ENCODE results near the gene FKBP1C. TPM values are rescaled to one million over a fixed set of nuclear protein-coding genes. Genes with fewer than 3 reads are reported as not detected.

The FKBP1C gene
- total RNA-seq, 2 experiments from 2014 or later, result 0.16 TPM; not detected in 1

GRCh38 chr6:63176181-63176580, 35.1 kb upstream of the FKBP1C start:
- TF ChIP-seq EZH2phosphoT487 (IDR thresholded peaks at IDR 0.05; ENCODE audit: borderline replicate concordance, low read depth, low read length), result no peak
- TF ChIP-seq, protein P1, sequence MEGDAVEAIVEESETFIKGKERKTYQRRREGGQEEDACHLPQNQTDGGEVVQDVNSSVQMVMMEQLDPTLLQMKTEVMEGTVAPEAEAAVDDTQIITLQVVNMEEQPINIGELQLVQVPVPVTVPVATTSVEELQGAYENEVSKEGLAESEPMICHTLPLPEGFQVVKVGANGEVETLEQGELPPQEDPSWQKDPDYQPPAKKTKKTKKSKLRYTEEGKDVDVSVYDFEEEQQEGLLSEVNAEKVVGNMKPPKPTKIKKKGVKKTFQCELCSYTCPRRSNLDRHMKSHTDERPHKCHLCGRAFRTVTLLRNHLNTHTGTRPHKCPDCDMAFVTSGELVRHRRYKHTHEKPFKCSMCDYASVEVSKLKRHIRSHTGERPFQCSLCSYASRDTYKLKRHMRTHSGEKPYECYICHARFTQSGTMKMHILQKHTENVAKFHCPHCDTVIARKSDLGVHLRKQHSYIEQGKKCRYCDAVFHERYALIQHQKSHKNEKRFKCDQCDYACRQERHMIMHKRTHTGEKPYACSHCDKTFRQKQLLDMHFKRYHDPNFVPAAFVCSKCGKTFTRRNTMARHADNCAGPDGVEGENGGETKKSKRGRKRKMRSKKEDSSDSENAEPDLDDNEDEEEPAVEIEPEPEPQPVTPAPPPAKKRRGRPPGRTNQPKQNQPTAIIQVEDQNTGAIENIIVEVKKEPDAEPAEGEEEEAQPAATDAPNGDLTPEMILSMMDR (conservative IDR thresholded peaks at IDR 0.05; ENCODE audit: low read length), result no peak
- BruUV-seq (replicated peaks), result no TSS peak
- Histone ChIP-seq H3K4me3 (ENCODE audit: low read depth, low read length, poor library complexity, severe bottlenecking) (no peak overlapping the region), H3K9me2 (ENCODE audit: insufficient read depth, low read length) (no peaks in the 10 kb centered on the region), H2AFZ (ENCODE audit: low read length) (no peak overlapping the region), H3K4me1 (ENCODE audit: insufficient read depth, low read length, poor library complexity, severe bottlenecking) (no peaks in the 10 kb centered on the region), H3K27ac (ENCODE audit: low read depth, low read length, poor library complexity, severe bottlenecking) (no peak overlapping the region), H3K4me2 (ENCODE audit: low read length) (no peak overlapping the region), H4K20me1 (ENCODE audit: insufficient read depth, low read length) (no peaks in the 10 kb centered on the region), H3K9me3 (ENCODE audit: low read length) (no peaks in the 10 kb centered on the region), H3K79me2 (ENCODE audit: insufficient read depth, low read depth, low read length) (no peaks in the 10 kb centered on the region), H3K36me3 (ENCODE audit: insufficient read depth, low read length) (no peaks in the 10 kb centered on the region)
- ChIA-PET POLR2A (interaction anchor here (1.1 kb wide), 1 partner anchor 166 kb away, joined by 4 read pairs; no protein-coding TSS in a partner anchor), CTCF (ENCODE audit: unreplicated experiment) (no interaction called here)
- intact Hi-C loops (cut with micrococcal nuclease; ENCODE audit: unreplicated experiment), result no loop called here
- DNase-seq (ENCODE audit: low spot score), result no peak

GRCh38 chr6:63180367-63180766, 30.9 kb upstream of the FKBP1C start:
- CTCF ChIA-PET (ENCODE audit: unreplicated experiment), result no interaction called here

GRCh38 chr6:63186970-63187369, 24.3 kb upstream of the FKBP1C start:
- no peaks in the 10 kb centered on the region for H3K79me2 ChIP-seq (ENCODE audit: insufficient read depth, low read depth, low read length)
- TF ChIP-seq, protein P1 (conservative IDR thresholded peaks at IDR 0.05; ENCODE audit: low read length), result no peak
- TF ChIP-seq EZH2phosphoT487 (IDR thresholded peaks at IDR 0.05; ENCODE audit: borderline replicate concordance, low read depth, low read length), result no peak
- no peak overlapping the region for H3K4me2 ChIP-seq (ENCODE audit: low read length)
- no peak overlapping the region for H3K4me3 ChIP-seq (ENCODE audit: low read depth, low read length, poor library complexity, severe bottlenecking)
- no peak for DNase-seq (ENCODE audit: low spot score)
- H3K27ac ChIP-seq (ENCODE audit: low read depth, low read length, poor library complexity, severe bottlenecking), result no peak overlapping the region
- POLR2A ChIA-PET, result no interaction called here
- no peaks in the 10 kb centered on the region for H3K9me2 ChIP-seq (ENCODE audit: insufficient read depth, low read length)
- BruUV-seq (replicated peaks), result no TSS peak
- H3K36me3 ChIP-seq (ENCODE audit: insufficient read depth, low read length), result no peaks in the 10 kb centered on the region
- intact Hi-C loops (cut with micrococcal nuclease; ENCODE audit: unreplicated experiment), result no loop called here
- no peak overlapping the region for H2AFZ ChIP-seq (ENCODE audit: low read length)
- no peaks in the 10 kb centered on the region for H3K9me3 ChIP-seq (ENCODE audit: low read length)
- CTCF ChIA-PET (ENCODE audit: unreplicated experiment), result no interaction called here
- H3K4me1 ChIP-seq (ENCODE audit: insufficient read depth, low read length, poor library complexity, severe bottlenecking), result no peaks in the 10 kb centered on the region
- H4K20me1 ChIP-seq (ENCODE audit: insufficient read depth, low read length), result no peaks in the 10 kb centered on the region

More at GRCh38 chr6:63180367-63180766, 30.9 kb upstream of the FKBP1C start:
- Histone ChIP-seq H4K20me1 (ENCODE audit: insufficient read depth, low read length) (no peaks in the 10 kb centered on the region), H3K36me3 (ENCODE audit: insufficient read depth, low read length) (no peaks in the 10 kb centered on the region), H3K4me2 (ENCODE audit: low read length) (no peak overlapping the region), H3K9me3 (ENCODE audit: low read length) (no peaks in the 10 kb centered on the region), H3K27ac (ENCODE audit: low read depth, low read length, poor library complexity, severe bottlenecking) (no peak overlapping the region), H3K9me2 (ENCODE audit: insufficient read depth, low read length) (no peaks in the 10 kb centered on the region), H3K79me2 (ENCODE audit: insufficient read depth, low read depth, low read length) (no peaks in the 10 kb centered on the region), H3K4me3 (ENCODE audit: low read depth, low read length, poor library complexity, severe bottlenecking) (no peak overlapping the region), H3K4me1 (ENCODE audit: insufficient read depth, low read length, poor library complexity, severe bottlenecking) (no peaks in the 10 kb centered on the region), H2AFZ (ENCODE audit: low read length) (no peak overlapping the region)
- no peak for TF ChIP-seq EZH2phosphoT487 (IDR thresholded peaks at IDR 0.05; ENCODE audit: borderline replicate concordance, low read depth, low read length)
- TF ChIP-seq, protein P1 (conservative IDR thresholded peaks at IDR 0.05; ENCODE audit: low read length), result no peak
- POLR2A ChIA-PET, result no interaction called here
- DNase-seq (ENCODE audit: low spot score), result no peak
- intact Hi-C loops (cut with micrococcal nuclease; ENCODE audit: unreplicated experiment), result no loop called here
- no TSS peak for BruUV-seq (replicated peaks)

Measured in OCI-LY7 (cell line).